WI38 (cell line): ENCODE measurements around the gene FRS3.
A peak's percentile ranks its signal among the peaks of the same experiment; 100 is the strongest.

Source experiments
- H3K4me3 ChIP-seq: 2 replicates; pipeline ENCODE4 v1.5.1; 2011; ENCODE audit warnings: low read depth, mild to moderate bottlenecking, control low read depth, low read length
- CTCF ChIP-seq: IDR thresholded peaks from 2 replicates; pipeline ENCODE4 v1.5.1; 2012; ENCODE audit warnings: low read depth, mild to moderate bottlenecking, control low read depth, low read length

The FRS3 gene

GRCh38 chr6:41779788-41780550 lies at the start of gene FRS3:
Gene FRS3 (minus strand): TSS chr6:41779900. CDS start chr6:41776987, 2,913 bp downstream.
- TF ChIP-seq CTCF: peak; percentile 85
- peak within 1 kb of the TSS; percentile 76 for H3K4me3 ChIP-seq

- TF ChIP-seq CTCF: no peak
- H3K4me3 ChIP-seq: no peak overlapping the region
Observed at GRCh38 chr6:41826343-41827022, 46.8 kb upstream of the FRS3 start.

- TF ChIP-seq CTCF: no peak
- H3K4me3 ChIP-seq: no peak overlapping the region
Observed at GRCh38 chr6:41824571-41825569, 45.2 kb upstream of the FRS3 start.

GRCh38 chr6:41823178-41823577 lies 43.5 kb upstream of the FRS3 start:
- H3K4me3 ChIP-seq: no peak overlapping the region
- no peak for TF ChIP-seq CTCF

- TF ChIP-seq CTCF: no peak
- no peak overlapping the region for H3K4me3 ChIP-seq
Observed at GRCh38 chr6:41822021-41822420, 42.3 kb upstream of the FRS3 start.

GRCh38 chr6:41821266-41821665 lies 41.6 kb upstream of the FRS3 start:
- H3K4me3 ChIP-seq: no peak overlapping the region
- no peak for TF ChIP-seq CTCF
